WERI-Rb-1 (cell line): ENCODE results near the gene NUP214.
A peak's percentile ranks its signal among the peaks of the same experiment; 100 is the strongest.

ENCODE experiments used
- DNase-seq: peaks from one replicate; pipeline ENCODE4 v3.0.0-alpha.2; 2020
- H3K27ac ChIP-seq: fragments of 250-450 bp; sonication (Bioruptor Pico); 2 replicates; pipeline ENCODE4 v1.5.1; 2020; ENCODE audit warnings: mild to moderate bottlenecking, moderate library complexity
- H3K27me3 ChIP-seq: fragments of 250-450 bp; sonication (Bioruptor Pico); 2 replicates; pipeline ENCODE4 v1.5.1; 2021; ENCODE audit warnings: mild to moderate bottlenecking, low read depth, moderate library complexity; ENCODE audit not compliant: insufficient read depth, severe bottlenecking
- H3K36me3 ChIP-seq: fragments of 250-450 bp; sonication (Bioruptor Pico); 2 replicates; pipeline ENCODE4 v1.5.1; 2020; ENCODE audit warnings: mild to moderate bottlenecking, moderate library complexity
- H3K4me3 ChIP-seq: 2 replicates; pipeline ENCODE4 v1.5.1; 2011; ENCODE audit warnings: low read depth, mild to moderate bottlenecking, control low read depth, low read length
- H3K9me3 ChIP-seq: fragments of 250-450 bp; sonication (Bioruptor Pico); 2 replicates; pipeline ENCODE4 v1.5.1; 2021; ENCODE audit warnings: mild to moderate bottlenecking, moderate library complexity; ENCODE audit not compliant: severe bottlenecking
- CTCF ChIP-seq: IDR thresholded peaks from 2 replicates; pipeline ENCODE4 v1.5.1; 2011; ENCODE audit warnings: low read depth, mild to moderate bottlenecking, control low read depth, inconsistent platforms, low read length

NUP214 gene

GRCh38 chr9:131274674-131275331 is 149.4 kb downstream of the NUP214 start:
- Histone ChIP-seq H3K27ac (peak overlapping the region; percentile 18; the same call in 1 of the 2 replicates), H3K27me3 (no peaks in the 10 kb centered on the region), H3K36me3 (peaks cover 8% of the 10 kb centered on the region), H3K9me3 (no peaks in the 10 kb centered on the region), H3K4me3 (no peak overlapping the region)
- no peak for DNase-seq
- TF ChIP-seq CTCF: no peak

GRCh38 chr9:131275332-131276093 is 150.1 kb downstream of the NUP214 start:
- no peaks in the 10 kb centered on the region for H3K9me3 ChIP-seq
- peak overlapping the region; percentile 18; the same call in 1 of the 2 replicates for H3K27ac ChIP-seq
- H3K4me3 ChIP-seq: no peak overlapping the region
- TF ChIP-seq CTCF: peak; percentile 60
- DNase-seq: peak; percentile 47
- H3K27me3 ChIP-seq: no peaks in the 10 kb centered on the region
- H3K36me3 ChIP-seq: peaks cover 8% of the 10 kb centered on the region

GRCh38 chr9:131276094-131276888 is 150.9 kb downstream of the NUP214 start, which contains the start of gene FAM78A:
Gene FAM78A (minus strand): TSS chr9:131276510. CDS start chr9:131276179, 331 bp downstream.
- Histone ChIP-seq H3K9me3 (no peaks in the 10 kb centered on the region), H3K36me3 (peaks cover 8% of the 10 kb centered on the region), H3K4me3 (peak within 1 kb of the TSS; percentile 58), H3K27me3 (no peaks in the 10 kb centered on the region), H3K27ac (peak within 1 kb of the TSS; percentile 69)
- peak; percentile 53 for DNase-seq
- TF ChIP-seq CTCF: no peak

GRCh38 chr9:131276891-131277286 is 151.5 kb downstream of the NUP214 start:
- no peak for TF ChIP-seq CTCF
- peak; percentile 34 for DNase-seq
- Histone ChIP-seq H3K9me3 (no peaks in the 10 kb centered on the region), H3K27me3 (no peaks in the 10 kb centered on the region), H3K27ac (peak overlapping the region; percentile 69), H3K4me3 (peak overlapping the region; percentile 58), H3K36me3 (peaks cover 8% of the 10 kb centered on the region)

- no peaks in the 10 kb centered on the region for H3K9me3 ChIP-seq
- no peak for TF ChIP-seq CTCF
- H3K4me3 ChIP-seq: peak overlapping the region; percentile 58
- no peaks in the 10 kb centered on the region for H3K27me3 ChIP-seq
- H3K36me3 ChIP-seq: peaks cover 5% of the 10 kb centered on the region; the same call in 1 of the 2 replicates
- DNase-seq: peak; percentile 36
- H3K27ac ChIP-seq: peak overlapping the region; percentile 69
Measured at GRCh38 chr9:131277287-131277909, 152.0 kb downstream of the NUP214 start.
